Natural killer cell (primary cell): ENCODE data around the gene SIPA1. TPM values are rescaled to one million over a fixed set of nuclear protein-coding genes. Genes with fewer than 3 reads are reported as not detected.

ENCODE experiments used
- ATAC-seq, 3 donors: fragments of 150-1000 bp in 2 of 3; fragments of 200-7000 bp in 1 of 3; cut with Tn5 transposase; 1 replicate in 1 of 3; 2 replicates in 2 of 3; pipeline ENCODE4 v1.10.0; 2021; ENCODE audit warnings: mild to moderate bottlenecking in 2 of 3, moderate library complexity in 2 of 3
- DNase-seq, 2 donors: peaks; one replicate each; pipeline versions ENCODE4 v3.0.0 to v3.0.0-alpha.2; 2013 to 2021; ENCODE audit warnings: mixed read lengths in 1 of 2
- H3K27ac ChIP-seq: one replicate; pipeline ENCODE4 v1.5.1; 2013; ENCODE audit warnings: mild to moderate bottlenecking, low read length
- H3K27me3 ChIP-seq: one replicate; pipeline ENCODE4 v1.6.1; 2013; ENCODE audit warnings: low read length; ENCODE audit not compliant: control insufficient read depth, insufficient read depth
- H3K36me3 ChIP-seq: one replicate; pipeline ENCODE4 v1.6.1; 2013; ENCODE audit warnings: low read length; ENCODE audit not compliant: control insufficient read depth, insufficient read depth
- H3K4me1 ChIP-seq: one replicate; pipeline ENCODE4 v1.6.1; 2013; ENCODE audit warnings: low read length; ENCODE audit not compliant: control insufficient read depth, insufficient read depth
- H3K4me3 ChIP-seq: one replicate; pipeline ENCODE4 v1.5.1; 2013; ENCODE audit warnings: low read length
- H3K9me3 ChIP-seq: one replicate; pipeline ENCODE4 v1.6.1; 2013; ENCODE audit warnings: low read length; ENCODE audit not compliant: control insufficient read depth, insufficient read depth
- H3K27ac Mint-ChIP-seq, 2 donors: one replicate each; pipeline ENCODE4 v1.8.0; 2022; ENCODE audit warnings: mild to moderate bottlenecking in 2 of 2, mixed read lengths in 2 of 2, moderate library complexity in 1 of 2
- H3K27me3 Mint-ChIP-seq, 2 donors: one replicate each; pipeline ENCODE4 v1.8.0; 2022; ENCODE audit warnings: low read depth in 2 of 2, mixed read lengths in 2 of 2
- H3K36me3 Mint-ChIP-seq: one replicate; pipeline ENCODE4 v1.8.0; 2022; ENCODE audit warnings: mixed read lengths
- H3K4me1 Mint-ChIP-seq, 2 donors: one replicate each; pipeline ENCODE4 v1.8.0; 2022; ENCODE audit warnings: mixed read lengths in 2 of 2
- H3K4me3 Mint-ChIP-seq: one replicate; pipeline ENCODE4 v1.8.0; 2022; ENCODE audit warnings: mild to moderate bottlenecking, moderate library complexity, mixed read lengths
- H3K9me3 Mint-ChIP-seq, 2 donors: one replicate each; pipeline ENCODE4 v1.8.0; 2022; ENCODE audit warnings: mixed read lengths in 2 of 2
- WGBS: methylation state at CpG from one replicate; pipeline ENCODE4 v1.1.7; 2013; ENCODE audit warnings: missing lambda C conversion rate; ENCODE audit not compliant: insufficient coverage; 5-methylcytosine and 5-hydroxymethylcytosine counted together
- intact Hi-C: fragments of 100-400 bp; cut with micrococcal nuclease; formaldehyde crosslinking; loops from one replicate; pipeline ENCODE4 v1.14.2; 2022
- total RNA-seq, 4 donors: library from RNA; stranded (reverse); fragments of 120-200 nt in 1 of 4; gene quantifications; one replicate each; pipeline versions ENCODE4 v1.2.3 to v1.2.4, GENCODE V29; 2013 to 2022
- TF ChIP-seq, protein P1 (sequence below): fragments of 200-600 bp; IDR thresholded peaks from one replicate; pipeline ENCODE4 v1.8.0; 2022; ENCODE audit warnings: antibody characterized with exemption

Gene SIPA1
- total RNA-seq, 3 donors from 2014 or later (not counting 1 experiment from before 2014, with no cell fraction given) = 520 to 776 (median 743) TPM

DNA sequence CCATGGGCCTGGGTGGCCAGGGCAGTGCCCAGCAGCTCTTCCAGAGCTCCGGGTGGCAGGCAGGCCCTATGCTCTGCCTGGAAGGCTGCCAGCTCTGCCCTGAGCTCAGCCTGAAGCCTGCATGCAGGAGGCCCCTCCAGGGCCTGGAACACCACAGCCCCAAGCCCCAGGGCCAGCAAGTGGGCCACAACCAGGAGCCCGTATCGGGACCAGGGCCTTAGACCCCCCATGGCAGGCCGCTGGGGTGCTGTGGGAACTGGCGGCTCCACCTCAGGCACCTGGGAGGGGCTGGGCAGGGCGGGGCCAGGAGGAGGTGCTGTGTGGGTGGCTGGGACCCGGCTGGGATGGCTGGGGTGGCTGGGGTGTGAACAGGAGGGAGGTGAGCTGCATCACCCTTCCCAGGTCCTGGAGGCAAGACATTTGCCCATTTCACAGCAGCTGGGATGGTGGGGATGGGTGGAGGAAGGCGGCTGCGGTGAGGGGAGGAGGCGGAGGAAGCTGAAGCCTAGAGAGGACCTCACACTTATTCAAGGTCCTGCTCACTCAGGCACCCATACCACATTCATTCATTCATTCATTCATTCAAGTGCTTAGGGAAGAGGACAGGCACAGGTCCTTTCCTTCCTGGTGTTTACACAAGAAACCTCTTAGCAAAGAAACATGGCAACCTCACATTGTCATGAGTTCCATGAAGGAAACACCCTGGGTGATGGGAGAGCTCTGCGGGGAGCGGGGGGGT, 42.2 kb upstream of the SIPA1 start, which contains the start of gene KCNK7:
TSS of gene KCNK7 (minus strand) at position 258 of the 739 bp plus-strand sequence. CDS start at position 230, 28 bp downstream.
- Mint-ChIP-seq H3K27ac (peak within 1 kb of the TSS in 1 of 2 donors; percentile 24), H3K27me3 (no peaks in the 10 kb centered on the region), H3K4me1 (peaks cover 0 to 10% of the 10 kb centered on the region in 2 donors), H3K4me3 (no peak within 1 kb of the TSS), H3K36me3 (no peaks in the 10 kb centered on the region), H3K9me3 (no peaks in the 10 kb centered on the region)
- Histone ChIP-seq H3K4me1 (peaks cover 9% of the 10 kb centered on the region), H3K9me3 (no peaks in the 10 kb centered on the region), H3K27ac (no peak within 1 kb of the TSS), H3K27me3 (no peaks in the 10 kb centered on the region), H3K4me3 (no peak within 1 kb of the TSS), H3K36me3 (peaks cover 35% of the 10 kb centered on the region)
- ATAC-seq (peak in 1 of 3 donors; percentile 9), DNase-seq (no peak)
- 78% methylated on average over 10 of the region's 12 CpGs for WGBS
- TF ChIP-seq, protein P1, sequence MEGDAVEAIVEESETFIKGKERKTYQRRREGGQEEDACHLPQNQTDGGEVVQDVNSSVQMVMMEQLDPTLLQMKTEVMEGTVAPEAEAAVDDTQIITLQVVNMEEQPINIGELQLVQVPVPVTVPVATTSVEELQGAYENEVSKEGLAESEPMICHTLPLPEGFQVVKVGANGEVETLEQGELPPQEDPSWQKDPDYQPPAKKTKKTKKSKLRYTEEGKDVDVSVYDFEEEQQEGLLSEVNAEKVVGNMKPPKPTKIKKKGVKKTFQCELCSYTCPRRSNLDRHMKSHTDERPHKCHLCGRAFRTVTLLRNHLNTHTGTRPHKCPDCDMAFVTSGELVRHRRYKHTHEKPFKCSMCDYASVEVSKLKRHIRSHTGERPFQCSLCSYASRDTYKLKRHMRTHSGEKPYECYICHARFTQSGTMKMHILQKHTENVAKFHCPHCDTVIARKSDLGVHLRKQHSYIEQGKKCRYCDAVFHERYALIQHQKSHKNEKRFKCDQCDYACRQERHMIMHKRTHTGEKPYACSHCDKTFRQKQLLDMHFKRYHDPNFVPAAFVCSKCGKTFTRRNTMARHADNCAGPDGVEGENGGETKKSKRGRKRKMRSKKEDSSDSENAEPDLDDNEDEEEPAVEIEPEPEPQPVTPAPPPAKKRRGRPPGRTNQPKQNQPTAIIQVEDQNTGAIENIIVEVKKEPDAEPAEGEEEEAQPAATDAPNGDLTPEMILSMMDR = no peak
- intact Hi-C loops = no loop called here

DNA sequence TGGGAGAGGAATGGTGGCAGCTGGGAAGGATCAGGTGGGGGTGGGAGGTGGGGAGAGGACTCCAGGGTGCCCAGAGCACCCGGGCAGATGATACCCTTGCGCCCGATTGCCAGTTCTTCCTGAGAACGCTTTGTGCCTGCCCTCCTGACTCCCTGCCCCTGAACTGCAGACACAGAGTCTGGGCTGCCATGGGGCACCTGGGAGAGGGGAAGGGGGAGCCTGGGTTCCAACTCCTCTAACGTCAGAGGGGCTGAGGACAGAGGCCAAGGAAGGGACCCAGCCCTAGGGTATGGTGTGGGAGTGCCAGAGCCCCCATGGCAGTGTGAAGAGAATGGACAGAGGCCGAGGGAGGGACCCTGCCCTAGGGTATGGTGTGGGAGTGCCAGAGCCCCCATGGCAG, 41.4 kb upstream of the SIPA1 start:
- peaks cover 0 to 10% of the 10 kb centered on the region in 2 donors for H3K4me1 Mint-ChIP-seq
- TF ChIP-seq, protein P1 = no peak
- intact Hi-C loops = no loop called here
- no peak overlapping the region for H3K4me3 ChIP-seq
- H3K4me3 Mint-ChIP-seq = no peak overlapping the region
- H3K36me3 ChIP-seq = peaks cover 32% of the 10 kb centered on the region
- peak overlapping the region in 1 of 2 donors; percentile 24 for H3K27ac Mint-ChIP-seq
- 89% methylated on average over 6 of the region's 6 CpGs for WGBS
- DNase-seq (no peak), ATAC-seq (no peak)
- H3K27me3 Mint-ChIP-seq = no peaks in the 10 kb centered on the region
- no peaks in the 10 kb centered on the region for H3K9me3 ChIP-seq
- H3K36me3 Mint-ChIP-seq = no peaks in the 10 kb centered on the region
- H3K9me3 Mint-ChIP-seq = no peaks in the 10 kb centered on the region
- no peaks in the 10 kb centered on the region for H3K27me3 ChIP-seq
- H3K27ac ChIP-seq = no peak overlapping the region
- H3K4me1 ChIP-seq = peaks cover 9% of the 10 kb centered on the region

DNA sequence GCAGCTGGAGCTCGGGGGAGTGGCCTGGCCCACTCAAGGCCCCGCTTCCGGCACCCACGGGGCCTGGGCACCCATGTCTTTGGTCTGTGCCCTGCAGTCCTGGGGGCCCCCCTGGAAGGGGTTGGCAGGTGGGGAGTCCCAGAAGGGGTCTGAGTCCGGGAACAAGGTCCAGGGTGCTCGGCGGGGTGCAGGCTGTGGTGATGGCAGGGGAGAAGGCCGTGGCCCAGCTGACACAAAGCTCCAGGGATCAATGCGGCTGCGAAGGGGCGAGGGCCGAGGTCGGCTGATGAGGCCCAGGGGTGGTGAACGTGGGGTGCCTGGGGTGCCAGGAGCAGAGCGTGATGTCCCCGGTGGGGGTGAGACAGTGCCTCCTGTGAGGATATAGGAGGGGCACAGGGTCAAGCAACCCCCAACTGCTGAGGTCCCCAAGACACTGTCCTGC, 39.6 kb upstream of the SIPA1 start:
- Histone ChIP-seq H3K9me3 (no peaks in the 10 kb centered on the region), H3K36me3 (peaks cover 21% of the 10 kb centered on the region), H3K4me3 (no peak overlapping the region), H3K27ac (no peak overlapping the region), H3K4me1 (peaks cover 9% of the 10 kb centered on the region), H3K27me3 (no peaks in the 10 kb centered on the region)
- DNase-seq (no peak), ATAC-seq (no peak)
- Mint-ChIP-seq H3K36me3 (no peaks in the 10 kb centered on the region), H3K4me3 (no peak overlapping the region), H3K27me3 (no peaks in the 10 kb centered on the region), H3K27ac (no peak overlapping the region), H3K9me3 (no peaks in the 10 kb centered on the region), H3K4me1 (peaks cover 0 to 10% of the 10 kb centered on the region in 2 donors)
- TF ChIP-seq, protein P1 = no peak
- intact Hi-C loops = no loop called here
- 96% methylated on average over 16 of the region's 16 CpGs for WGBS
